AG09319 (cell line): ENCODE results near the gene KCNC4.
A peak's percentile ranks its signal among the peaks of the same experiment; 100 is the strongest.

Experiments
- DNase-seq: peaks from one replicate; pipeline ENCODE4 v3.0.0-alpha.2; 2010; ENCODE audit warnings: low read depth; ENCODE audit errors: extremely low read depth
- TF ChIP-seq, protein P1 (sequence below): IDR thresholded peaks from 2 replicates; pipeline ENCODE4 v1.5.1; 2011; ENCODE audit warnings: low read depth, mild to moderate bottlenecking, inconsistent platforms, low read length, moderate library complexity

Gene KCNC4

DNA sequence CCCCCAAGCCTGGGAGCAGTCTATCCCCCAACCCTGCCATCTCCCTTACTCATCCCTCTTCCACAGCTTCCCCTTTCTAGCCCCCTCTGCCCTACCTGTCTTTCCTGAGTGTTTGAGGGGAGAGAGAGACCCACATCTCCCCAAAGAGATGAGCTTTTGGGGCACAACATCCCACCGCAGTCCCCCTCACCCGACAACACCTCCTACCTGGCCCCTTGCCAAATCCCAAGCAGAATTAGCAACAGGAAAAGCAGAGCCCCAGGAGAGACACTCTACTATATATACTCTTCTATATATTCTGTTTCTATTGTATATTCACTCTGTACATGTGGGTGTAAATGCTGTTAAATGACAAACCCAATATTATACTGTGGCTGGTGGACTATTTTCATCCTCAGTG lies 9.9 kb upstream of the KCNC4 start:
- TF ChIP-seq, protein P1, sequence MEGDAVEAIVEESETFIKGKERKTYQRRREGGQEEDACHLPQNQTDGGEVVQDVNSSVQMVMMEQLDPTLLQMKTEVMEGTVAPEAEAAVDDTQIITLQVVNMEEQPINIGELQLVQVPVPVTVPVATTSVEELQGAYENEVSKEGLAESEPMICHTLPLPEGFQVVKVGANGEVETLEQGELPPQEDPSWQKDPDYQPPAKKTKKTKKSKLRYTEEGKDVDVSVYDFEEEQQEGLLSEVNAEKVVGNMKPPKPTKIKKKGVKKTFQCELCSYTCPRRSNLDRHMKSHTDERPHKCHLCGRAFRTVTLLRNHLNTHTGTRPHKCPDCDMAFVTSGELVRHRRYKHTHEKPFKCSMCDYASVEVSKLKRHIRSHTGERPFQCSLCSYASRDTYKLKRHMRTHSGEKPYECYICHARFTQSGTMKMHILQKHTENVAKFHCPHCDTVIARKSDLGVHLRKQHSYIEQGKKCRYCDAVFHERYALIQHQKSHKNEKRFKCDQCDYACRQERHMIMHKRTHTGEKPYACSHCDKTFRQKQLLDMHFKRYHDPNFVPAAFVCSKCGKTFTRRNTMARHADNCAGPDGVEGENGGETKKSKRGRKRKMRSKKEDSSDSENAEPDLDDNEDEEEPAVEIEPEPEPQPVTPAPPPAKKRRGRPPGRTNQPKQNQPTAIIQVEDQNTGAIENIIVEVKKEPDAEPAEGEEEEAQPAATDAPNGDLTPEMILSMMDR, result no peak
- no peak for DNase-seq

DNA sequence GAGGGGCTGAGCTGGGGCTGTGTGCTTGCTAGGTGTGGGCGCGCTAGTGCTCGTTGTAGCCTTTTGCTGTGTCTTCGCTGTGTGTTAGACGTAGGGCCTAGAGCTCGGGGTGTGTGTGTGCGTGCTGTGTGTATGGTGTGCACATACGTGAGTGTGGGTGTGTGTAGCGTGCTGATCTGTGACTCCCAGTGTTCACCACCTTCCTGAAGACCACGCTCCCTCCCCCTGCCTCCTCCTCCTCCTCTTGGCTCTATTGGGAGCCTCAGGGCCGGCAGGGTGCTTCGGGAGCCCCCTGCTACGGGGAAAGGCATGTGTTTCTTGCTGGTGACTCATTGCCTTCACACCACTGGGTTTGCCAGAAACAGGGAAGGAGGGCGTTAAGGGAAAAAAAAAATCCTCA lies 9.4 kb upstream of the KCNC4 start:
- no peak for DNase-seq
- TF ChIP-seq, protein P1, result no peak

DNA sequence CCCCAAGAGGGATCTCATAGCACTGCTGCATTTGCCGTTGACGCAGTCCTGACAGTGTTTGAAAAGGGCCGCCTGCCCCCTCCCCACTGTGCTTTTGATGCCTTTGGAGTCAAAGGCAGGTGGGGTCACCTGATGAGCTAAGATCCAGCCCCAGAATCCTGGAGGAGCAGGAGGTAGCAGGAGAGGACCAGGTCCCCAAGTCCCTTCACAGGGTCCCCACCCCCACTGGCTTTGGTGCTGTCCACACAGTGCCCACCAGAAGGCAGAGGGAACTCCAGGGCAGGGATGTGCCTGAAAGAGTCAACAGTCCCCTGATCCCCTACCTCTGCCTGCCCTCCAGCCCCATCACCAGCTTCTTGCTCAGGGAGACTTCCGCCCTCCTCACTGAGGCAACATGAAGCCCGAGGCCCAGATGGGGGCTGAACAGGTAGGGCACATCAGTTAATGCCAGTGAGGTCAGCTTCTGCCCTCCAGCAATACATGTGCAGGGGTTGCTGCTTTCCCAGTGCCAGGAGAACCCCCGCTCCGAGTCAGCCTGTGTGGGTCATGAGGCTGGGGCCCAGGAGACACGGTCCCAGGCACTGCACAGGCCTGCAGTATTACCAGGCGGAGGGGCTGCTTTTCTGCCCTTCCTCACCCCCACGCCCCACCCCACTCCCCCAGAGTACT lies 8.8 kb upstream of the KCNC4 start:
- no peak for DNase-seq
- TF ChIP-seq, protein P1, result no peak

DNA sequence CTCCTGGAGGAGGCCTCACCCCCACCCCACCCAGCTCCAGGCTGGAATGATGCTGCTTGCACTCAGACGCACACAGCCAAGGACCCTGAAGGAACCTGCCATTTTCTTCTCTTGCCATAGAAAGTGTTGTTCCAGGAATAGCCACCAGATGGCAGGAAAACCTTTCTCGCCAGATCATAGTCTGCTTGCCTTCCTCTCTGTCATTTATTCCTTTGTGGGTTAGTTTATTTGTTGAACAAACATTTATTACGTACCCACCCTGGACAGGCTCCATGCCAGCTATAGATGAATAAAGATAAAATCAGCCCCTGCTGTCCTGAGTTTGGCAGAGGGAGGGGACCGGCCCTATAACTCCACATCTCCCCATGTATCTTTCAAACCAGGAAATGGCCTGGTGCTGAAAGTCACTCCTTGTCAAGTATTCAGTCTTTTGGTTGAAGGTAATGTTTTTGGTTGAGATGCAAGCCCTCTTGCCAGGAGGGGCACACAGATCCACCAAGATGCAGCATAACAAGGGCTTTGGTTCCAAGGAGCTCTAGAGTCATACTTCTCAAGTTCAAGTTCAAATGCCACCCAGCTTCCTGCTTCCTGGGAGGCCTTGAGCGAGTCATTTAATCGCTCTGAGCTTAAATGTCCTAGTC lies 7.0 kb upstream of the KCNC4 start:
- peak; percentile 34 for DNase-seq
- TF ChIP-seq, protein P1, result peak; percentile 80

DNA sequence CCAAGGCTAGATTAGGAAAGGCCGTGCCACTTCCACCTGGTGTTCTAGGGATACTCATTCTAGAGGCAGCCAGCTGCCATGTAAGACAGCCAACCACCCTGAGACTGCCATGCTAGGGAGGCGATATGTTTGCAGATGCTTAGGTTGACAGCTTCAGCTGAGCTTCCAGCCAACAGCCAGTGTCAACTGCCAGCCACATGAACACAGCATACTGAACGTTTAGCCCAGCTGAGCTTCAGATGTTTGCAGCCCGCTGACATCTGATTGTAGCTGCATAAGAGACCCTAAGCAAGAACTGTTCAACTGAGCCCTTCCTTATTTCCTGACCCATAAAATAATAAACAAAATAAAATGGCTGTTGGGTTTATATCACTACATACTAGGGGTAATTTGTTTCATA lies 5.0 kb upstream of the KCNC4 start:
- TF ChIP-seq, protein P1, result no peak
- DNase-seq, result no peak

DNA sequence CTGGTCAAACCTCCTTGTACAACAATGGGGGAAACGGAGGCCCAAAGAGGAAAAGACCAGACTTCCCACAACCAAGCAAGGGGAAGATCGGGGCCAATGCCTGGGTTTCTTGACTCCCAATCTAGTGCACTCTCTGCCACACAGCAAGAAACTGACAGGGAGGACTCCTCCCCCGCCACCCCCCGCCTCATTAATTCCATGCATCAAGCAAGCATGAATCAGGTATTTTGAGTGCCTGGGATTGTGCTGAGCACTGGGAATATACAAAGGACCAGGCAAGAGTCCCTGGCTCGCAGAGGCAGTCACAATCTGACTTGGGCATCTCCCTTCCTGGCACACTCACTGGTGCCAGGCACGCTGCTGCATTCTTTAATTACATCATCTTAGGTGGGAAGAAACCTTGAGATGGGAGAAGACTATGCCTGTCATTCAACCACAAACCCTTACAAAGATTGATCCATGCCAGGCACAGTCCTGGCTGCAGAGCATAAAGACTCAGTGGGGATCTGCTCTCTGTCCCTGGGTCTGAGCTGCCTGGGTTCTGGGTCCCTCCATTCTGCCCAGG lies 4.4 kb upstream of the KCNC4 start:
- TF ChIP-seq, protein P1, result no peak
- no peak for DNase-seq

DNA sequence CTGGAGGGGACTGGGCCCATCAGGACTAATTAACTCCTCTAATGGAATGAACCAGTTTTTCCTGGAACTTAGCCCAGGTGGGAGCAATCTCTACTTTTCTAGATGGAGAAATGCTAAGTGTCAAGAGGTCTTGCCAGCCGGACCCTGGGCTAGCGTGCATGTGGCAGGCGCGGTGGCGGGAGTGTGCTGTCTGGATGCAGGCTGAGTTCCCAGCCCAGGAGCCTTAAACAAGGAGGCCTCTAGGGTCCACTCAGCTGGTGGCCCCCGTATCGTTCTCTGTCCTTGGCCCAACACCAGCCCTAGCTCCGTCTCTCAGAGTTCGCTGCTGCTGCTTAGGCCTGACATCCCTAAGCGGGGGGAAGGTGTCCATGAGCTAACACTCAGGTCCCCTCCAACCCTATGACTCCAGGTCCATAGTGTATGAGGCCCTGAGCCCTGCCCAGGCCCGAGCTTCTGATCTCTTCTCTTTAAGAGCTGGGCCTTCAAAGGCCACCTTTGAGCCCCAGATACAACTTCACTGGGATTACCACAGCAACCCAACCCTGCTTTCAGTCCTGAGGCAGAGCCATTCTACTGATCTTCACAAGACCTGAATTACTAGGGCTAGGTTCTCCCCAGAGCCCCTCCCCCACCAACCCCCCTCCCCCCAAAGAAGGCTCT lies 3.7 kb upstream of the KCNC4 start:
- no peak for DNase-seq
- TF ChIP-seq, protein P1, result no peak
